COLO668 (cell line): ENCODE measurements around the gene ORC5.
"Not testable (repeated sequence)": the region's sequence is repeated elsewhere in the genome, so short reads cannot be mapped to it uniquely, and the experiment has no call there.

Experiments
- DNase-seq: peaks from one replicate; lab custom pipeline; 2025; ENCODE audit not compliant: unreplicated experiment; lab: John Stamatoyannopoulos, UW

The ORC5 gene

GRCh38 chr7:104192434-104192833 is 15.4 kb downstream of the ORC5 start:
- DNase-seq = no peak

- DNase-seq = no peak
Measured at GRCh38 chr7:104185346-104185745, 22.5 kb downstream of the ORC5 start.

- DNase-seq = no peak
Measured at GRCh38 chr7:104179178-104179577, 28.6 kb downstream of the ORC5 start.

- not testable (repeated sequence) for DNase-seq
Measured at GRCh38 chr7:104177565-104178083, 30.2 kb downstream of the ORC5 start.

DNA sequence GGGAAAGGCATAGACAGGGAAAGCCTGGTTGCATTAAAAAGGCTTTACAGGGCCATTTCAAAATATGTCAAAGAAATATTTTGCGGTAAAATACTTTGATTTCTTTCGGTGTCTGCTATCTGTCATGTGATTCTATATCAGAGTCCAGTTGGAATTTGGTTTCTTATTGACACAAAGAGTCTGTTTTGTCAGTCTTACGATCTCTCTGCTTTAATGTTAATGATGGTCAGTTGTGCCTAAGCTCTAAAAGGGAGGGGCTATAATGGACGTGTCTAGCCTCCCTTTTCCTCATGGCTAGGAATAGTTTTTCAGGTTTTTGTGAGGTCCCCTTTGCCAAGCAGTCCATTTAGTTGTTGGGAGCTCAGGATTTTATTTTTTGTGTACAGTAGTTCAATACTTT is 31.5 kb downstream of the ORC5 start:
- no peak for DNase-seq

DNA sequence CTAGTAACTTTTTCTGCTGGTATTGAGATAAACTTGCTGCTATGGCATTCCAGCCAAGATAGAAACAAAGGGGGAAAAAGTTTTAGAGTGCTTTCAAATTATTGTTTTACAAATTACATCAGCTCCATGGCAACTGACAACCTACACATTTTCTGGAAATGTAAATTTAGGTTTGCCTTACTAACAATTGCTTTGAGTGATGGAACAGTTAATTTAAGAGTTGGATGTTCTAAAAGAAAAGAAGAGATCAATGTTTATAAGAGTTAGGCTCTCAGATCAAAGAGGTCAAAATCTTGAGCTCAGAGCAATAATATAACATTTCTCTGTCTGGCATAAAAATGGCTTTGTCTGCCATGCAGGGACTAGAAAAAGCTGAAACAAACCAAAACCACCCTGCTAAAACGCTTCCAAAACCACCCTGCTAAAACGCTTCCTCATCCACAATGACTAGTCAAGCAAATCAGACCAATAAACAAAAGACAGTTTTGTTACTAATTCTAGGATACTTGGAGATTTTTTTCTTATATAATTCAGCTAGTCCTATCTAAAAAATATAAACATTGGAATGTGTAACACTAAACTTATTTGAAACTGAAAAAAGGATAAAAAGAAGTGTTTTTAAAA is 32.3 kb downstream of the ORC5 start:
- no peak for DNase-seq

DNA sequence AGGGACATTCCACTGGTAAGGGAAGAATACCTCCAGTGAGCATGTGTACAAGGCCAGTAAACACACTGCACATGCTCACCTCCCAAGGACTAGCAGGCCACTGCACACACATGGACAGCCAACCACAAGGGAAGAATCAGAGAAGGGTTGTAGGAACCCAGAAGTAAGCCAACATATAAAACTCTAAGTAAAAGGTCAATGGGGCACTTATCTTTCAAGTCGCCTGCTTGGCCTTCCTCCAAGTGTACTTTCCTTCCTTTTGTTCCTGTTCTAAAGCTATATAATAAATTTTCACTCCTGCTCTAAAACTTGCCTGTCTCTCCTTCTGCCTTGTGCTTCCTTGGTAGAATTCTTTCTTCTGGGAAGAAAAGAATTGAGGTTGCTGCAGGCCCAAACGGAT is 33.0 kb downstream of the ORC5 start:
- DNase-seq = no peak

GRCh38 chr7:104162081-104162480 is 45.7 kb downstream of the ORC5 start:
- DNase-seq = no peak

DNA sequence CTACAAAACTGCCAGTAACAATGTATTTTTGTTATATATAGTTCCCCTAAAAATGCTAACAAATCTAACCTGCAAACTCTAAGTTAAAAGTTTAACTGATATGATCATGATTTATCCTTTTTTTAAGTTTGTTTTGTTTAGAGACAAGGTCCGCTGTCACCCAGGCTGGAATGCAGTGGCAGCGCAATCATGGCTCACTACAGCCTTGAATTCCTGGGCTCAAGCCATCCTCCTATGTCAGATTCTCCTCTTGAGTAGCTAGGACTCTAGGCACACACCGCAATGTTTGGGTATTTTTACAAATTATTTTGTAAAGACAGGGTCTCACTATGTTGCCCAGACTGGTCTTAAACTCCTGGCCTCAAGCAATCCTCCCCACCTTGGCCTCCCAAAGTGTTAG is 46.6 kb downstream of the ORC5 start:
- no peak for DNase-seq

DNA sequence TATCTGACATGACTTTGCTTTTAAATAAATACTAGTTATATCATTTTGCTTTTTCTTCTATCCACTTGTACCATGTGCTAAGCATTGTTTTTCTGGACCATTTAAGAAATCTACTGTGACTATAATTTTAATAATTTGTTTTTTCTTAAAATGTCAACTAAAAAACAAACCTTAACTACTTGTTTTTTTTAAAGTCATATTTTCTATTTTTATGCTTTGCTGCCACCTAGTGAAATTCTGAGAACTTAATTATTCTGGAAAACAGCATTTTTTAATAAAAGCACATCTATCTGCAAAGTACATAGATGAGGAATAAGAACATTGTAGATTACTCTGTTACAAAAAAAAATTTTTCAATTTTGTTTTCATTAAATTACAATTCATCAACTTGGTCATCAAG is 47.4 kb downstream of the ORC5 start:
- no peak for DNase-seq

DNA sequence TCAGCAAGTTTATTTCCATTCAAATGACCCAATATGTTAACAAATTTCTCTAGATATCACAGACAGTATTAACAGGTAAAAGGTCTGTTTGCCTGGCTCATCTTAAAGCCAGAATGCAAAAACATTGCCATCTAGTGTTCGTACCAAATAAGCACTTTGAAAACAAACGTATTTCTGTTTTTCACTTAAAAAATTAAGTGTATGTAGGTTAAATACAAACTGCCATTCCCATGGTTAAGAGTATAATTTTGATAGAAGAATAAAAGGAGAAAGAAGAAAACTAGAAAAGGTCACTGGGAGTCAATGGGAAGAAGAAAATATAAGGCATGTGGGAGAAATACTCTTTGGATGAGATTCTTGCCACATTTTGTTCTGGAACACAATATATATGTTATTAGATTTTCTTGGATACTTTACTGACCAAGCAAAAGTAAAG is 51.0 kb downstream of the ORC5 start:
- no peak for DNase-seq

- no peak for DNase-seq
Measured at GRCh38 chr7:104153287-104153686, 54.5 kb downstream of the ORC5 start.

DNA sequence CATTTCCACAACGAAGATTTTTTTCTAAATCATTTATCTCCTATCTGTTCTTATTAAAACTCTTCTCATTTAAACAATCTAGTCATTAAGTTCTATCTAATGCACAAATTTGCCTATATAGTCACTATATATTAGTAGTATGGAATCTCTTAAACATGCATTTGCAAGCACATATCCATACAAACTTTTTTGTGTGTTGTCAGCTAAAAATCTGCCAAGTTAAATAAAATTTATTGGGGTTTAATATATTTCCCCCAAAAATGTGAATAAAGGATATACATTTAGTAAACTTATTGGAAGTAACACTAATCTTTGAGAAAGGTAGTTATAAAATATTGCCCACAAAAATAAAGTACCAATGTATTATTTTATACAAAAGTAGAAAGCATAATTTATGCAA is 55.3 kb downstream of the ORC5 start:
- DNase-seq = no peak

- DNase-seq = no peak
Measured at GRCh38 chr7:104150470-104150869, 57.3 kb downstream of the ORC5 start.

- DNase-seq = no peak
Measured at GRCh38 chr7:104149822-104150221, 58.0 kb downstream of the ORC5 start.

DNA sequence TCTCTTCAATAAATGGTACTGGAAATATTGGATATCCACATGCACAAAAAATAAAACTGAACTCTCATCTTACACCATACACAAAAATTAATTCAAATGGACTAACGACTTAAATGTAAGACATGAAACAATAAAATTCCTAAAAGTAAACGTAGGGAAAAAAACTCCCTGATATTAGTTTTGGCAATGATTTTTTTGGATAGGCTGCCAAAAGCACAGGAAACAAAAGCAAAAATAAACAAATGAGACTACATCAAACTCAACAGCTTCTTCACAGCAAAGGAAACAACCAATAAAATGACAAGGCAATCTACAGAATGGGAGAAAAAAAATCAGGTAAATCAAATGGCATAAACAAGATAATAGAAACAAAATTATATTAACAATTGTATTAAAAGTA is 65.7 kb downstream of the ORC5 start:
- DNase-seq = no peak

GRCh38 chr7:104137971-104138370 is 69.8 kb downstream of the ORC5 start:
- no peak for DNase-seq

GRCh38 chr7:104137511-104137910 is 70.3 kb downstream of the ORC5 start:
- DNase-seq = no peak

DNA sequence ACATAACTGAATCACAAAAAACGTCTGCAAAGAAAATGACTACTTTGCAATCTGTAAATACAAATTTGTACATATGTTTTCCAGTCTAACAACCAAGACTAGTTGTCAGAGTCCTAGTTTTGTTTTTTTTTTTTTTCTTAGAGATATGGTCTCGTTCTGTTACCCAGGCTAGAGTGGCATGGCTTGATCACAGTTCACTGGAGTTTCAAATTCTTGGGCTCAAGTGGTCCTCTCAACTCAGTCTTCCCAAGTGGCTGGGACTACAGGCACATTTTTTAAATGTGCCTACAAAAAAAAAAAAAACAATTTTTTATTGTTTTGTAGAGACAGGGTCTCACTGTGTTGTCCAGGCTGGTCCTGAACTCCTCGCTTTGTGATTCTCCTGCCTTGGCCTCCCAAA is 70.8 kb downstream of the ORC5 start:
- no peak for DNase-seq

DNA sequence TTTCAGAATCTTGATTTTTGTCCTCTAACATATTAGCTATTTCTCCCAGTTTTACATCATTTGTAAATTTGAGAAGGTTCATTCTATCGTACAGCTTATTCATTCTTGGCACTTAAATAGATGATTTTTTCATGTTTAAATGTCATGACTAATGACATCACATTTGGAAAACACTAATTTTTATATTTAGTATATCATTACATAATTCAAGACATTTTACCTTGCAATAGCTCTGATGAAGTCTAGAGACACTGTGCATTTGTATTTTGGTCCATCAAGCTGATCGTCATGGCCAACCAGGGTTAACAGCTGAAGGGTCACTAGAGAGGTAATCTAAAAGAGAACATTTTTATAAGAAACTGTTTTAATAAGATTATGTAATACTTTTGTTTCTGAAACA is 71.3 kb downstream of the ORC5 start:
- no peak for DNase-seq

- no peak for DNase-seq
Measured at GRCh38 chr7:104135760-104136558, 71.9 kb downstream of the ORC5 start.

GRCh38 chr7:104133238-104133637 is 74.6 kb downstream of the ORC5 start:
- no peak for DNase-seq

- DNase-seq = no peak
Measured at GRCh38 chr7:104130726-104131125, 77.1 kb downstream of the ORC5 start.
